Naive thymus-derived CD4-positive, alpha-beta T cell (primary cell): ENCODE results near the gene GRIN2A. TPM values are rescaled to one million over a fixed set of nuclear protein-coding genes. Genes with fewer than 3 reads are reported as not detected.

ENCODE experiments used
- ATAC-seq: fragments of 150-1000 bp; cut with Tn5 transposase; 2 replicates; pipeline ENCODE4 v1.10.0; 2021; ENCODE audit warnings: mild to moderate bottlenecking, moderate library complexity
- CTCF ChIA-PET: fragments of 350-600 bp; sonication (Branson Sonifier 250); formaldehyde crosslinking; loops from one replicate; lab custom pipeline; 2021; ENCODE audit warnings: antibody characterized with exemption; lab: Charles Lee
- POLR2A ChIA-PET: fragments of 350-600 bp; sonication (Branson Sonifier 250); formaldehyde crosslinking; loops from one replicate; lab custom pipeline; 2021; ENCODE audit warnings: antibody characterized with exemption, inconsistent platforms; lab: Charles Lee
- DNase-seq, 9 donors: peaks; one replicate each; pipeline versions ENCODE4 v3.0.0 to v3.0.0-alpha.2; 2020 to 2022; ENCODE audit warnings: mixed read lengths in 1 of 9
- H3K27ac ChIP-seq: one replicate; pipeline ENCODE4 v1.7.0; 2013; ENCODE audit warnings: mild to moderate bottlenecking, low read depth, low read length, moderate library complexity
- H3K27me3 ChIP-seq, 2 donors: one replicate each; pipeline ENCODE4 v1.7.0; 2013; ENCODE audit warnings: low read length in 2 of 2, mild to moderate bottlenecking in 2 of 2, moderate library complexity in 2 of 2; ENCODE audit not compliant: control insufficient read depth in 2 of 2, insufficient read depth in 2 of 2
- H3K36me3 ChIP-seq, 3 experiments: 1 replicate in 2 of 3; 2 replicates in 1 of 3; pipeline ENCODE4 v1.7.0; 2013; ENCODE audit warnings: low read length in 3 of 3, mild to moderate bottlenecking in 3 of 3, moderate library complexity in 1 of 3; ENCODE audit not compliant: insufficient read depth in 3 of 3, control insufficient read depth in 2 of 3
- H3K4me1 ChIP-seq, 2 donors: one replicate each; pipeline ENCODE4 v1.7.0; 2013; ENCODE audit warnings: low read length in 2 of 2, mild to moderate bottlenecking in 2 of 2, moderate library complexity in 1 of 2; ENCODE audit not compliant: control insufficient read depth in 2 of 2, insufficient read depth in 2 of 2
- H3K4me3 ChIP-seq: 2 replicates; pipeline ENCODE4 v1.7.0; 2013; ENCODE audit warnings: mild to moderate bottlenecking, low read length
- H3K9me3 ChIP-seq, 3 experiments: 1 replicate in 2 of 3; 2 replicates in 1 of 3; pipeline ENCODE4 v1.7.0; 2013; ENCODE audit warnings: low read length in 3 of 3; ENCODE audit not compliant: control insufficient read depth in 2 of 3
- H3K27ac Mint-ChIP-seq, 9 donors: one replicate each; pipeline ENCODE4 v1.8.0; 2020 to 2022; ENCODE audit warnings: mixed read lengths in 9 of 9, mild to moderate bottlenecking in 8 of 9, moderate library complexity in 5 of 9, inconsistent platforms in 2 of 9
- H3K27me3 Mint-ChIP-seq, 5 donors: one replicate each; pipeline ENCODE4 v1.8.0; 2021 to 2022; ENCODE audit warnings: mixed read lengths in 5 of 5, mild to moderate bottlenecking in 1 of 5
- H3K36me3 Mint-ChIP-seq, 5 donors: one replicate each; pipeline ENCODE4 v1.8.0; 2020 to 2022; ENCODE audit warnings: mixed read lengths in 5 of 5, mild to moderate bottlenecking in 3 of 5, inconsistent platforms in 1 of 5
- H3K4me1 Mint-ChIP-seq, 7 donors: one replicate each; pipeline ENCODE4 v1.8.0; 2020 to 2022; ENCODE audit warnings: mixed read lengths in 7 of 7, mild to moderate bottlenecking in 3 of 7, inconsistent platforms in 1 of 7
- H3K4me3 Mint-ChIP-seq, 10 donors: one replicate each; pipeline ENCODE4 v1.8.0; 2020 to 2022; ENCODE audit warnings: mild to moderate bottlenecking in 10 of 10, mixed read lengths in 10 of 10, moderate library complexity in 6 of 10, inconsistent platforms in 2 of 10
- H3K9me3 Mint-ChIP-seq, 11 donors: one replicate each; pipeline ENCODE4 v1.8.0; 2020 to 2022; ENCODE audit warnings: mixed read lengths in 11 of 11, mild to moderate bottlenecking in 4 of 11, inconsistent platforms in 1 of 11, moderate library complexity in 1 of 11
- intact Hi-C, 2 donors: fragments of 100-400 bp; cut with micrococcal nuclease; formaldehyde crosslinking; loops; one replicate each; pipeline ENCODE4 v1.15.1; 2023
- polyA plus RNA-seq, 2 donors: library from polyadenylated mRNA; unstranded; fragments of 300-500 nt; fragmentation: Illumina TruSeq; gene quantifications; one replicate each; pipeline ENCODE4 v1.2.3, GENCODE V29; 2021
- total RNA-seq, 6 experiments: library from RNA in 5 of 6; stranded (reverse) in 5 of 6; gene quantifications; 1 replicate in 5 of 6; 2 replicates in 1 of 6; pipeline ENCODE4 v1.2.3 and lab custom pipeline; 2021 to 2026

Gene GRIN2A
- total and polyA plus RNA-seq, 7 experiments from 2014 or later = not detected

DNA sequence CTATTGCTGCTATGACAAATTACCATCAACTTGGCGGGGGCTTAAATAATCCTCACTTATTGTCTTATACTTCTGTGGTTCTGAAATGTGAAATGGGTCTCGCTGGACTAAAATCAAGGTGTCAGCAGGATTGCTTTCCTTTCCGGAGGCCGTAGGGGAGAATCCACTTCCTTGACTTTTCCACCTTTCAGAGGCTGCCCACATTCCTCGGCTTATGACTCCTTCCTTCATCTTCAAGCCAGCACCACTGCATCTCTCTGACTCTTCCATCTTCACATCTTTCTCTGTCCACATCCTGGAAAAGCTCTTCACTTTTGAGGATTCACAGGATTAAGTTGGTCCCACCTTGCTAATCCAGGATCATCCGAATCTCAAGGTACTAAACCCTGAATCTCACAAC, 217.8 kb downstream of the GRIN2A start:
- intact Hi-C loops = no loop called here
- no peaks in the 10 kb centered on the region for H3K27me3 Mint-ChIP-seq
- POLR2A ChIA-PET = no interaction called here
- Histone ChIP-seq H3K27ac (no peak overlapping the region), H3K27me3 (no peaks in the 10 kb centered on the region), H3K4me3 (no peak overlapping the region), H3K9me3 (no peaks in the 10 kb centered on the region), H3K4me1 (no peaks in the 10 kb centered on the region), H3K36me3 (no peaks in the 10 kb centered on the region)
- ATAC-seq (no peak), DNase-seq (no peak)
- peaks cover 0 to 22% (median 4%) of the 10 kb centered on the region in 11 donors for H3K9me3 Mint-ChIP-seq
- CTCF ChIA-PET = no interaction called here
- no peak overlapping the region for H3K4me3 Mint-ChIP-seq
- H3K4me1 Mint-ChIP-seq = no peaks in the 10 kb centered on the region
- no peak overlapping the region for H3K27ac Mint-ChIP-seq
- no peaks in the 10 kb centered on the region for H3K36me3 Mint-ChIP-seq

DNA sequence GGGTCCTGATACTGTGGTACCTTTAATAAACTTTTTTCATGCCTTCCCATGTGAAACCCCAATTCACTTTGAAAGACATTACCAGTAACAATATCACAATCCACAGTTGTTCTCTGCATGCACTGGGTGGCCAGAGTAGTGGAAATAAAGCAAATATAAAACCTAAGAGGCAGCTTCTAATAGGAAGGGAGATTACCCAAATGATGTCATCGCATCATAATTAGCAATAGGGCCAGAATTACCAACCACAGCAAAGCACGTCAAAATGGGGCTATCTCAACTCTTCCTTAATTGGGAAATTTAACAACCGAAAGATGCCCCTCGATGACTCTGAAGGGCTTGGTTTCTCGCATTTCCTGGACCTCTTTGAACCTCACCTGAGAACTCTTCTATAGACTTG, 224.8 kb downstream of the GRIN2A start:
- Mint-ChIP-seq H3K36me3 (no peaks in the 10 kb centered on the region), H3K9me3 (peaks cover 0 to 12% (median 3%) of the 10 kb centered on the region in 11 donors), H3K27me3 (peaks cover 0 to 5% (median 0%) of the 10 kb centered on the region in 5 donors), H3K27ac (no peak overlapping the region), H3K4me1 (no peaks in the 10 kb centered on the region), H3K4me3 (no peak overlapping the region)
- Histone ChIP-seq H3K27me3 (no peaks in the 10 kb centered on the region), H3K4me1 (no peaks in the 10 kb centered on the region), H3K9me3 (no peaks in the 10 kb centered on the region), H3K4me3 (no peak overlapping the region), H3K27ac (no peak overlapping the region), H3K36me3 (no peaks in the 10 kb centered on the region)
- no peak for ATAC-seq
- no peak for DNase-seq
- intact Hi-C loops = no loop called here
- POLR2A ChIA-PET = no interaction called here
- CTCF ChIA-PET = no interaction called here

- DNase-seq = no peak
- intact Hi-C loops = no loop called here
- ChIA-PET POLR2A (no interaction called here), CTCF (no interaction called here)
- H3K36me3 ChIP-seq = no peaks in the 10 kb centered on the region
- no peak overlapping the region for H3K27ac ChIP-seq
- no peak overlapping the region for H3K27ac Mint-ChIP-seq
- peaks cover 0 to 5% (median 0%) of the 10 kb centered on the region in 5 donors for H3K27me3 Mint-ChIP-seq
- no peaks in the 10 kb centered on the region for H3K4me1 Mint-ChIP-seq
- no peaks in the 10 kb centered on the region for H3K36me3 Mint-ChIP-seq
- H3K27me3 ChIP-seq = no peaks in the 10 kb centered on the region
- ATAC-seq = no peak
- no peaks in the 10 kb centered on the region for H3K9me3 ChIP-seq
- no peak overlapping the region for H3K4me3 ChIP-seq
- no peak overlapping the region for H3K4me3 Mint-ChIP-seq
- H3K9me3 Mint-ChIP-seq = peaks cover 0 to 12% (median 3%) of the 10 kb centered on the region in 11 donors
- no peaks in the 10 kb centered on the region for H3K4me1 ChIP-seq
These were observed 225.2 kb downstream of the GRIN2A start for GRCh38 chr16:9957002-9957401.

GRCh38 chr16:9955677-9956076, 226.6 kb downstream of the GRIN2A start:
- no peaks in the 10 kb centered on the region for H3K36me3 ChIP-seq
- intact Hi-C loops = no loop called here
- Mint-ChIP-seq H3K27me3 (peaks cover 0 to 5% (median 0%) of the 10 kb centered on the region in 5 donors), H3K9me3 (peaks cover 0 to 12% (median 0%) of the 10 kb centered on the region in 11 donors), H3K27ac (no peak overlapping the region), H3K4me1 (no peaks in the 10 kb centered on the region), H3K4me3 (no peak overlapping the region), H3K36me3 (no peaks in the 10 kb centered on the region)
- no peaks in the 10 kb centered on the region for H3K4me1 ChIP-seq
- ChIA-PET POLR2A (no interaction called here), CTCF (no interaction called here)
- no peaks in the 10 kb centered on the region for H3K9me3 ChIP-seq
- no peak overlapping the region for H3K4me3 ChIP-seq
- ATAC-seq (no peak), DNase-seq (no peak)
- no peak overlapping the region for H3K27ac ChIP-seq
- H3K27me3 ChIP-seq = no peaks in the 10 kb centered on the region

- Mint-ChIP-seq H3K9me3 (peaks cover 0 to 19% (median 5%) of the 10 kb centered on the region in 11 donors), H3K4me3 (no peak overlapping the region), H3K27ac (no peak overlapping the region), H3K27me3 (peaks cover 0 to 12% (median 2%) of the 10 kb centered on the region in 5 donors), H3K4me1 (no peaks in the 10 kb centered on the region), H3K36me3 (no peaks in the 10 kb centered on the region)
- intact Hi-C loops = no loop called here
- ATAC-seq (no peak), DNase-seq (no peak)
- CTCF ChIA-PET = no interaction called here
- Histone ChIP-seq H3K27me3 (no peaks in the 10 kb centered on the region), H3K36me3 (no peaks in the 10 kb centered on the region), H3K4me3 (no peak overlapping the region), H3K4me1 (no peaks in the 10 kb centered on the region), H3K9me3 (no peaks in the 10 kb centered on the region), H3K27ac (no peak overlapping the region)
- POLR2A ChIA-PET = no interaction called here
These were observed 228.2 kb downstream of the GRIN2A start for GRCh38 chr16:9953908-9954570.

DNA sequence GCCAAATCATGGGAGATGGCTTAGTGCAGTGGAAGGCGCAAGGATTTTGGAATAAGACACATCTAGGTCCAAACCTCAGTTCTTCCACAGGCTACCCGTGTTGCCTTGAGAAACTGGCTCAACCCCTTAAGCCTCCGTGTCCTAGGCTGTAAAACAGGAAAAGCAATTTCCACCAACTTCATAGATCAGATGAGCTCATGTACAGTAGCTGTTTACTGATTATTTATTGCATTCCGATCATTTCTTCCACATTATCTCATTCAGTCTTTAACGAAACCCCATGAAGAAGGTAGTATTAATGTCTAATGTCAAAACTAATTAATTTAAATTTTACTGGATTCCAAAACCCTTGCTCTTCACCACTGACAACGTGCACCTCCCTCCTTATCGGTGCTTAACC, 231.6 kb downstream of the GRIN2A start:
- Histone ChIP-seq H3K4me1 (no peaks in the 10 kb centered on the region), H3K4me3 (no peak overlapping the region), H3K9me3 (no peaks in the 10 kb centered on the region), H3K27me3 (no peaks in the 10 kb centered on the region), H3K27ac (no peak overlapping the region), H3K36me3 (no peaks in the 10 kb centered on the region)
- intact Hi-C loops = no loop called here
- Mint-ChIP-seq H3K4me3 (no peak overlapping the region), H3K27ac (no peak overlapping the region), H3K36me3 (no peaks in the 10 kb centered on the region), H3K9me3 (peaks cover 0 to 25% (median 6%) of the 10 kb centered on the region in 11 donors), H3K4me1 (no peaks in the 10 kb centered on the region), H3K27me3 (peaks cover 0 to 18% (median 0%) of the 10 kb centered on the region in 5 donors)
- ChIA-PET CTCF (no interaction called here), POLR2A (no interaction called here)
- DNase-seq (no peak), ATAC-seq (no peak)

- Mint-ChIP-seq H3K27me3 (peaks cover 0 to 23% (median 0%) of the 10 kb centered on the region in 5 donors), H3K36me3 (no peaks in the 10 kb centered on the region), H3K4me3 (no peak overlapping the region), H3K9me3 (peaks cover under 1 to 25% (median 7%) of the 10 kb centered on the region in 11 donors), H3K27ac (no peak overlapping the region), H3K4me1 (no peaks in the 10 kb centered on the region)
- Histone ChIP-seq H3K9me3 (no peaks in the 10 kb centered on the region), H3K4me1 (no peaks in the 10 kb centered on the region), H3K27me3 (no peaks in the 10 kb centered on the region), H3K27ac (no peak overlapping the region), H3K36me3 (no peaks in the 10 kb centered on the region), H3K4me3 (no peak overlapping the region)
- no peak for DNase-seq
- intact Hi-C loops = no loop called here
- ATAC-seq = no peak
- POLR2A ChIA-PET = no interaction called here
- CTCF ChIA-PET = no interaction called here
These were observed 232.8 kb downstream of the GRIN2A start for GRCh38 chr16:9949396-9949795.
